K562 (cell line): ENCODE data around the gene CLEC2B. TPM values are rescaled to one million over a fixed set of nuclear protein-coding genes. Genes with fewer than 3 reads are reported as not detected.

Experiments used
- ATAC-seq: fragments of 200-7000 bp; cut with Tn5 transposase; 3 replicates; pipeline ENCODE4 v1.9.1; 2020; ENCODE audit warnings: moderate library complexity
- BruUV-seq: library from RNA; stranded (reverse); fragments of 400-500 nt; replicated peaks from 2 replicates; lab custom pipeline; 2021; lab: Mats Ljungman, UMichigan
- CTCF ChIA-PET: fragments of 300-600 bp; formaldehyde crosslinking; extraction: SDS; loops from one replicate; lab custom pipeline; 2021; ENCODE audit warnings: low intra/inter-chr PET ratio; lab: Yijun Ruan, JAX
- POLR2A ChIA-PET: fragments of 300-600, 350-650 bp; sonication (Branson Sonifier 250); formaldehyde crosslinking; extraction: SDS; loops from one replicate; lab custom pipeline; 2021; ENCODE audit warnings: antibody characterized with exemption, inconsistent platforms; lab: Yijun Ruan, JAX
- DNase-seq, 4 experiments: peaks; one replicate each; pipeline versions ENCODE4 v3.0.0 to v3.0.0-alpha.2; 2011 to 2018; ENCODE audit warnings: low spot score in 3 of 4, mixed read lengths in 3 of 4; ENCODE audit errors: extremely low read depth in 1 of 4
- FAIRE-seq: peaks from 2 replicates; lab custom pipeline; 2011; peaks lifted over from hg19 to GRCh38; lab: Jason Lieb, UNC
- H2AFZ ChIP-seq: 2 replicates; pipeline ENCODE4 v1.6.0; 2011; ENCODE audit warnings: low read depth, low read length, control low read depth, inconsistent platforms
- H3K27ac ChIP-seq: fragments of 200-600 bp; 3 replicates; pipeline ENCODE4 v1.8.0; 2011; ENCODE audit warnings: low read depth, mild to moderate bottlenecking, control low read depth, inconsistent platforms, low read length, moderate library complexity, mixed read lengths; ENCODE audit errors: extremely low read depth
- H3K27me3 ChIP-seq, 2 experiments: fragments of 300-600 bp in 1 of 2; 2 replicates in 1 of 2; 3 replicates in 1 of 2; pipeline versions ENCODE4 v1.6.0 to v1.8.0; 2011; ENCODE audit warnings: inconsistent platforms in 2 of 2, low read length in 2 of 2, mild to moderate bottlenecking in 1 of 2, mixed read lengths in 1 of 2, moderate library complexity in 1 of 2; ENCODE audit not compliant: control insufficient read depth in 2 of 2, insufficient read depth in 2 of 2
- H3K36me3 ChIP-seq: fragments of 300-600 bp; 3 replicates; pipeline ENCODE4 v1.8.0; 2011; ENCODE audit warnings: mild to moderate bottlenecking, low read length, inconsistent platforms; ENCODE audit not compliant: control insufficient read depth, insufficient read depth
- H3K4me1 ChIP-seq, 2 experiments: fragments of 200-600 bp in 1 of 2; replicated peaks in 1 of 2; 2 replicates in 1 of 2; 3 replicates in 1 of 2; pipeline versions ENCODE4 v1.5.1 to v1.8.0; 2011; ENCODE audit warnings: inconsistent platforms in 2 of 2, low read length in 2 of 2, mild to moderate bottlenecking in 1 of 2, mixed read lengths in 1 of 2, moderate library complexity in 1 of 2; ENCODE audit not compliant: control insufficient read depth in 2 of 2, insufficient read depth in 2 of 2
- H3K4me2 ChIP-seq: 2 replicates; pipeline ENCODE4 v1.6.1; 2011; ENCODE audit warnings: low read length, control low read depth, inconsistent platforms, mixed read lengths; ENCODE audit not compliant: insufficient read depth
- H3K4me3 ChIP-seq: fragments of 200-600 bp; sonication (generic), shearing (Covaris generic); 2 replicates; pipeline ENCODE4 v1.5.1; 2016; ENCODE audit warnings: control low read depth, inconsistent platforms
- H3K79me2 ChIP-seq: fragments of 200-600 bp; 3 replicates; pipeline ENCODE4 v1.8.0; 2011; ENCODE audit warnings: low read length, inconsistent platforms; ENCODE audit not compliant: control insufficient read depth, insufficient read depth
- H3K9ac ChIP-seq, 2 experiments: 2 replicates each; pipeline versions ENCODE4 v1.6.0 to v1.6.1; 2011; ENCODE audit warnings: low read depth in 2 of 2, low read length in 2 of 2, control low read depth in 1 of 2, inconsistent platforms in 1 of 2, mild to moderate bottlenecking in 1 of 2, mixed read lengths in 1 of 2; ENCODE audit not compliant: insufficient read depth in 1 of 2
- H3K9me1 ChIP-seq: one replicate; pipeline ENCODE4 v1.6.0; 2011; ENCODE audit warnings: inconsistent platforms, mild to moderate bottlenecking, low read length, moderate library complexity; ENCODE audit not compliant: control insufficient read depth, insufficient read depth
- H3K9me3 ChIP-seq: replicated peaks from 2 replicates; pipeline ENCODE4 v1.5.1; 2011; ENCODE audit warnings: low read depth, low read length, inconsistent platforms; ENCODE audit not compliant: control insufficient read depth, insufficient read depth
- H4K20me1 ChIP-seq: replicated peaks from 2 replicates; pipeline ENCODE4 v1.6.1; 2011; ENCODE audit warnings: low read length, inconsistent platforms, mixed read lengths; ENCODE audit not compliant: control insufficient read depth, insufficient read depth
- BDP1 ChIP-seq: IDR thresholded peaks from 3 replicates; pipeline ENCODE4 v1.6.1; 2011; ENCODE audit not compliant: insufficient read length, insufficient read depth
- C11orf30 ChIP-seq: fragments of 450-650 bp; IDR thresholded peaks from 2 replicates; pipeline ENCODE4 v1.6.1; 2016; ENCODE audit warnings: low read depth, mild to moderate bottlenecking
- CBX8 ChIP-seq: fragments of 200-600 bp; sonication (generic); IDR thresholded peaks from 2 replicates; pipeline ENCODE4 v1.6.1; 2012; ENCODE audit warnings: borderline replicate concordance, mixed run types, low read depth, mild to moderate bottlenecking, moderate library complexity, mixed read lengths, low read length, control low read depth, inconsistent platforms; ENCODE audit not compliant: poor library complexity, severe bottlenecking; ENCODE audit errors: extremely low read depth
- CEBPB ChIP-seq: fragments of 450-650 bp; IDR thresholded peaks from 2 replicates; pipeline ENCODE4 v1.6.1; 2016; ENCODE audit warnings: missing genetic modification characterization, missing compliant biosample characterization
- CREB1 ChIP-seq, 2 experiments: sonication (generic) in 1 of 2; formaldehyde crosslinking in 1 of 2; IDR thresholded peaks; 2 replicates each; pipeline versions ENCODE4 v1.6.1 to v1.8.0; 2012 to 2022; ENCODE audit warnings: inconsistent platforms in 1 of 2, mild to moderate bottlenecking in 1 of 2, missing genetic modification reagents in 1 of 2, moderate library complexity in 1 of 2
- CREBBP ChIP-seq: IDR thresholded peaks from one replicate; pipeline ENCODE4 v1.6.1; 2012; ENCODE audit warnings: low read depth, mild to moderate bottlenecking, control low read depth, inconsistent platforms, low read length
- MAFG ChIP-seq: fragments of 450-650 bp; conservative IDR thresholded peaks from 2 replicates; pipeline ENCODE4 v1.6.1; 2016; ENCODE audit warnings: missing genetic modification characterization, missing compliant biosample characterization
- NFE2 ChIP-seq: IDR thresholded peaks from 2 replicates; pipeline ENCODE4 v1.6.1; 2014; ENCODE audit warnings: antibody characterized with exemption, low read depth
- SMAD1 ChIP-seq: fragments of 150-350 bp; IDR thresholded peaks from 2 replicates; pipeline ENCODE4 v1.6.1; 2014; ENCODE audit warnings: low read length, low read depth; ENCODE audit not compliant: partially characterized antibody
- SMARCC2 ChIP-seq: fragments of 450-650 bp; IDR thresholded peaks from 2 replicates; pipeline ENCODE4 v1.6.1; 2017; ENCODE audit warnings: antibody characterized with exemption, moderate library complexity, mild to moderate bottlenecking, low read depth
- SMARCE1 ChIP-seq: fragments of 450-650 bp; IDR thresholded peaks from 2 replicates; pipeline ENCODE4 v1.7.1; 2016; ENCODE audit warnings: mild to moderate bottlenecking
- SRSF9 ChIP-seq: fragments of 200-400 bp; formaldehyde crosslinking; IDR thresholded peaks from 2 replicates; pipeline ENCODE4 v1.6.1; 2017; ENCODE audit warnings: low read depth, low read length, borderline replicate concordance
- TFAM ChIP-seq: fragments of 250-450 bp; sonication (Bioruptor Pico); conservative IDR thresholded peaks from 2 replicates; pipeline ENCODE4 v1.5.0; 2021; ENCODE audit warnings: mild to moderate bottlenecking, moderate library complexity
- ZNF316 ChIP-seq: fragments of 450-650 bp; IDR thresholded peaks from 2 replicates; pipeline ENCODE4 v1.6.1; 2016
- whole genome bisulfite sequencing: fragments of 100-300 bp; shearing (Covaris generic); methylation state at CpG from one replicate; pipeline ENCODE4 v1.1.6; 2016; ENCODE audit warnings: low coverage, mixed read lengths; ENCODE audit not compliant: insufficient coverage; ENCODE audit errors: missing lambda C conversion rate; 5-methylcytosine and 5-hydroxymethylcytosine counted together
- in situ Hi-C: fragments of 300-500 bp; cut with MboI; formaldehyde crosslinking; loops from 4 replicates; pipeline ENCODE4 v1.15.0; 2018; ENCODE audit warnings: inconsistent platforms, mixed read lengths
- intact Hi-C: fragments of 100-400 bp; cut with micrococcal nuclease; formaldehyde crosslinking; loops from 2 replicates; pipeline ENCODE4 v1.14.2; 2022
- polyA plus RNA-seq, 8 experiments: library from polyadenylated mRNA; depleted of rRNA in 4 of 8; stranded (reverse) in 5 of 8; unstranded in 3 of 8; fragments of >200 nt; fragmentation: Nextera tagmentation in 2 of 8; fragmentation: Illumina TruSeq in 1 of 8; extraction: Ambion mirVana in 2 of 8; extraction: Trizol in 1 of 8; gene quantifications; 2 replicates each; pipeline versions ENCODE4 v1.2.1 to v1.2.3, GENCODE V29; 2011 to 2014; ENCODE audit warnings: inconsistent platforms in 1 of 8, missing spikeins in 1 of 8
- total RNA-seq, 7 experiments: library from RNA; depleted of rRNA in 6 of 7; stranded (reverse); fragments of >200 nt in 6 of 7; fragmentation: Illumina TruSeq in 2 of 7; extraction: Trizol in 2 of 7; gene quantifications; 2 replicates each; pipeline versions ENCODE4 v1.2.1 to v1.2.3, GENCODE V29; 2011 to 2021; ENCODE audit warnings: low replicate concordance in 1 of 7
- TF ChIP-seq, protein P1 (sequence below): fragments of 250-450 bp; sonication (Bioruptor Pico); IDR thresholded peaks from 2 replicates; pipeline ENCODE4 v1.5.1; 2021; ENCODE audit warnings: mild to moderate bottlenecking

CLEC2B gene
- total and polyA plus RNA-seq, 9 of the 15 experiments (the other 6 are each of a cell fraction or from before 2014, with no cell fraction given), result 1.3 to 5.9 (median 2.9) TPM

DNA sequence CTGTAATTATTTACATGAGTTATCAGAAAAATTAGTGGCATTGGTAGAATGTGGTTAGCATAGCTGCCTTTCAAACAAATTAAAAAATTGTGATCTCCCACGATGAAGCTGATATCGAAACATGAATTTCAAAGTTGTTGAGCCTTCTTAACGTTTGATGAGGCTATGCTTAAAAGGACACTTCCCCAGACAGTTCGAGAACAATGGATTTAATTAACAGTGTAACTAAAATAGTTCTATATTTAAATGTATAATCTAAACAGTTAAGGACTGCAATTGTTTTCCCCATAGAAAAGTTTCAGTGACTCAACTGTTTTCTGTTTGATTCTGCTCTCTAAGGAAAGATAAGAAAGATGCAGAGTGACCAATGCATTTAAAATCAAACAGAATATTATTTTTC, 1.6 kb downstream of the CLEC2B start:
- peak overlapping the region; percentile 20 for H3K4me3 ChIP-seq
- H3K27me3 ChIP-seq, result no peaks in the 10 kb centered on the region
- intact Hi-C loops, result no loop called here
- WGBS, result 7% methylated on average over 4 of the region's 4 CpGs
- no peak; the same call in 2 of the 3 replicates for ATAC-seq
- H3K27ac ChIP-seq, result peak overlapping the region; percentile 58
- H3K9me3 ChIP-seq, result no peaks in the 10 kb centered on the region
- in situ Hi-C loops, result no loop called here
- no peaks in the 10 kb centered on the region for H3K79me2 ChIP-seq
- H3K4me2 ChIP-seq, result peak overlapping the region; percentile 63
- no peaks in the 10 kb centered on the region for H3K9me1 ChIP-seq
- H2AFZ ChIP-seq, result peak overlapping the region; percentile 64
- DNase-seq, result no peak
- no peaks in the 10 kb centered on the region for H3K36me3 ChIP-seq
- no peak for FAIRE-seq
- peak overlapping the region in 1 of 2 experiments; percentile 57; a peak in 3 of 4 replicates for H3K9ac ChIP-seq
- BruUV-seq, result no TSS peak
- no peaks in the 10 kb centered on the region for H4K20me1 ChIP-seq
- ChIA-PET POLR2A (interaction anchor here (1.1 to 1.5 kb wide), 2 partner anchors 10 to 16 kb away, joined by 3 to 4 read pairs; no protein-coding TSS in a partner anchor), CTCF (no interaction called here)
- TF ChIP-seq SMAD1 (no peak), CREBBP (no peak), SMARCE1 (0 out of 2 replicates have a peak, but pooled peaks have one; percentile 27), NFE2 (0 out of 2 replicates have a peak, but pooled peaks have one; percentile 24), SMARCC2 (peak; percentile 66; the same call in 1 of the 2 replicates)
- H3K4me1 ChIP-seq, result no peaks in the 10 kb centered on the region; a peak in 1 of 5 replicates

DNA sequence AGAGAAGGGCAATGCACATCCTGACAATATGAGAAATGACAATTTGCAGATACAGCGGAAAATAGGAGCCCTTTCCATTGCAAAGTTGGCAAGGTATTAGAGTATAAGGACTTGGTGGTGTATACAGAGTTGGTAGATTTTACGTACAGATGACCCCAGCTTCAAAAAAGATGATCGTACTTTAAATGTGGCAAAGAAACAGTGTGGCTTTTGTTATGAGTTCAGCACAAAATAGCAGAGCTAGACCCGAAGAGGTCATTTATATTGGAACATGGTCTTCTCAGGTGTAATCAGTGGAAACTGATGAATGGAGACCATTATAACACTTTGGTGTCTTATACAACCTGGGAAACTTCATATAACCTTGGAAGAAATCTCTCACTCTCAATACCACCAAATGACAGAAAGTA, 2.3 kb downstream of the CLEC2B start:
- DNase-seq (no peak), ATAC-seq (peak; percentile 54), FAIRE-seq (no peak)
- H3K4me3 ChIP-seq, result peak overlapping the region; percentile 20; the same call in 1 of the 2 replicates
- no peaks in the 10 kb centered on the region for H3K27me3 ChIP-seq
- H2AFZ ChIP-seq, result peak overlapping the region; percentile 64
- intact Hi-C loops (no loop called here), in situ Hi-C loops (no loop called here)
- POLR2A ChIA-PET, result interaction anchor here (0.6 to 1.5 kb wide), 3 partner anchors 9 to 839 kb away, joined by 3 to 4 read pairs (median 3); no protein-coding TSS in a partner anchor
- peak overlapping the region; percentile 63 for H3K4me2 ChIP-seq
- H3K9ac ChIP-seq, result peak overlapping the region in 1 of 2 experiments; percentile 57; a peak in 2 of 4 replicates
- no peaks in the 10 kb centered on the region for H3K9me1 ChIP-seq
- H3K9me3 ChIP-seq, result no peaks in the 10 kb centered on the region
- H3K27ac ChIP-seq, result peak overlapping the region; percentile 58
- no peaks in the 10 kb centered on the region for H3K36me3 ChIP-seq
- WGBS, result 6% methylated on average over 4 of the region's 4 CpGs
- TSS peak; percentile 27 for BruUV-seq
- H3K4me1 ChIP-seq, result no peaks in the 10 kb centered on the region; a peak in 1 of 5 replicates
- H4K20me1 ChIP-seq, result no peaks in the 10 kb centered on the region
- no peaks in the 10 kb centered on the region for H3K79me2 ChIP-seq
- CTCF ChIA-PET, result no interaction called here
- TF ChIP-seq, protein P1, sequence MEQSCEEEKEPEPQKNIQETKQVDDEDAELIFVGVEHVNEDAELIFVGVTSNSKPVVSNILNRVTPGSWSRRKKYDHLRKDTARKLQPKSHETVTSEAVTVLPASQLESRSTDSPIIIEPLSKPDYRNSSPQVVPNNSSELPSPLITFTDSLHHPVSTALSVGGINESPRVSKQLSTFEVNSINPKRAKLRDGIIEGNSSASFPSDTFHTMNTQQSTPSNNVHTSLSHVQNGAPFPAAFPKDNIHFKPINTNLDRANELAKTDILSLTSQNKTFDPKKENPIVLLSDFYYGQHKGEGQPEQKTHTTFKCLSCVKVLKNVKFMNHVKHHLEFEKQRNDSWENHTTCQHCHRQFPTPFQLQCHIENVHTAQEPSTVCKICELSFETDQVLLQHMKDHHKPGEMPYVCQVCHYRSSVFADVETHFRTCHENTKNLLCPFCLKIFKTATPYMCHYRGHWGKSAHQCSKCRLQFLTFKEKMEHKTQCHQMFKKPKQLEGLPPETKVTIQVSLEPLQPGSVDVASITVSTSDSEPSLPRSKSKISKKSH (CRISPR knock-in tag), result no peak
- no peak for TF ChIP-seq TFAM (CRISPR knock-in tag)
- no peak for TF ChIP-seq CEBPB (tag)
- TF ChIP-seq SRSF9, result no peak
- no peak for TF ChIP-seq CBX8
- TF ChIP-seq MAFG (tag), result peak; percentile 28; the same call in 1 of the 2 replicates
- TF ChIP-seq BDP1, result no peak
- TF ChIP-seq ZNF316, result peak; percentile 52
- no peak for TF ChIP-seq CREB1 (IDR thresholded peaks at IDR 0.05)
- no peak for TF ChIP-seq CREB1 (CRISPR knock-in tag; IDR thresholded peaks at IDR 0.05)
- peak; percentile 30; the same call in 1 of the 2 replicates for TF ChIP-seq C11orf30
